Choroid plexus epithelial cell (primary cell): ENCODE results near the gene C19orf85.

Experiments
- DNase-seq: peaks from one replicate; pipeline ENCODE4 v3.0.0-alpha.2; 2010; ENCODE audit warnings: low read depth
- H3K4me3 ChIP-seq: 2 replicates; pipeline ENCODE4 v1.5.1; 2011; ENCODE audit warnings: low read depth, mild to moderate bottlenecking, control low read depth, low read length, moderate library complexity
- TF ChIP-seq, protein P1 (sequence below): conservative IDR thresholded peaks from 2 replicates; pipeline ENCODE4 v1.5.1; 2011; ENCODE audit warnings: low read depth, mild to moderate bottlenecking, control low read depth, inconsistent platforms, low read length, moderate library complexity

Gene C19orf85

DNA sequence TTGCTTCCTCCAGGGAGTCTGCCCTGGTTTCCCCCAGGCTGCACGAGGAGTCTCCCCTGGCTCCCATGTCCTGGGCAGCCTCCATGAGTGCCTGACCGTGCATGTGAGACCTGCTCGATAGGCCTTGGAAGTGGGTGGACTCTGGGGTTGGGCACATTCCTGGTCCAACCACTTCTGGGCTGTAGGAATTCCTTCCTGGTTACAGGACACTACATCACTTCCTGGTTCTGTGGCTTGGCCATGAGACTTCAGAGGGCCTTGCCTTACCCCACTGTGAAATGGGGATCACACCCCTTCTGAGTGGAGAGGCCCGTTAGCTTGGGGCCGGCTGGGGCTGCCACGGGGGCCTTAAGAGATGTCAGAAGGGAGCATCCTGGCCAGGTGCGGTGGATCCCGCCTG, 7.9 kb upstream of the C19orf85 start:
- TF ChIP-seq, protein P1, sequence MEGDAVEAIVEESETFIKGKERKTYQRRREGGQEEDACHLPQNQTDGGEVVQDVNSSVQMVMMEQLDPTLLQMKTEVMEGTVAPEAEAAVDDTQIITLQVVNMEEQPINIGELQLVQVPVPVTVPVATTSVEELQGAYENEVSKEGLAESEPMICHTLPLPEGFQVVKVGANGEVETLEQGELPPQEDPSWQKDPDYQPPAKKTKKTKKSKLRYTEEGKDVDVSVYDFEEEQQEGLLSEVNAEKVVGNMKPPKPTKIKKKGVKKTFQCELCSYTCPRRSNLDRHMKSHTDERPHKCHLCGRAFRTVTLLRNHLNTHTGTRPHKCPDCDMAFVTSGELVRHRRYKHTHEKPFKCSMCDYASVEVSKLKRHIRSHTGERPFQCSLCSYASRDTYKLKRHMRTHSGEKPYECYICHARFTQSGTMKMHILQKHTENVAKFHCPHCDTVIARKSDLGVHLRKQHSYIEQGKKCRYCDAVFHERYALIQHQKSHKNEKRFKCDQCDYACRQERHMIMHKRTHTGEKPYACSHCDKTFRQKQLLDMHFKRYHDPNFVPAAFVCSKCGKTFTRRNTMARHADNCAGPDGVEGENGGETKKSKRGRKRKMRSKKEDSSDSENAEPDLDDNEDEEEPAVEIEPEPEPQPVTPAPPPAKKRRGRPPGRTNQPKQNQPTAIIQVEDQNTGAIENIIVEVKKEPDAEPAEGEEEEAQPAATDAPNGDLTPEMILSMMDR = no peak
- peak; percentile 70 for DNase-seq
- H3K4me3 ChIP-seq = no peak overlapping the region

DNA sequence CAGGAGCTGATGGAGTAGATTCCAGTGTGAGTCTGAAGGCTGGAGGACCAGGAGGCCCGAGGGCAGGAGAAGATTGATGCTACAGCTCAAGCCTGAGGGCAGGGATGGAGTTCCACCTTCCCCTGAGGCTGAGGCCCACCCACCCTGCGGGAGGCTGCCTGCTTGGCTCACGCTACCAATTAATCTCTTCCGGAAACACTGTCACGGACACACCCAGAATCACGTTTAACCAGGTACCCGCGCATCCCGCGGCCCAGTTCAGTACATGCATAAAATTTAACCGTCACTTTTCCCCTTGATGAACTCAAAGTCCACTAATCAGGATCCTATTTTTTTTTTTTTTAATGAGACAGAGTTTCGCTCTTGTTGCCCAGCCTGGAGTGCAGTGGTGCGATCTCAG, 6.7 kb upstream of the C19orf85 start:
- TF ChIP-seq, protein P1 = no peak
- no peak for DNase-seq
- no peak overlapping the region for H3K4me3 ChIP-seq

DNA sequence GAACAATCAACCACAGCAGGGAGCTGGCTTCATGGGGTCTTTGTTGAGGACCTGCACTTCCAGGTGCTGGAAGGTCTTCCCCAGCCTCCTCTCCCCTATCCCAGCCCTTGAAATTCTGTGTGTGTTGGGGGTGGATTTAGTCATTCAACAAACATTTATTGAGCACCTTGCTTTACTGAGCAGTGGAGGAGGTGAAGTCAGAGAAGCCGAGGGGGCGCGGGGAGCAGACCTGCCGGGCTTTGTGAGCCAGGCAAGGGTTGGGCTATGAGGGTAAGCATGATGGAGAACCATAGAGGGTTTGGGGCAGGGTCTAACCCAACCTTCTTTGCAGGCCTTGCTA, 3.5 kb upstream of the C19orf85 start:
- TF ChIP-seq, protein P1 = no peak
- no peak overlapping the region for H3K4me3 ChIP-seq
- DNase-seq = no peak

DNA sequence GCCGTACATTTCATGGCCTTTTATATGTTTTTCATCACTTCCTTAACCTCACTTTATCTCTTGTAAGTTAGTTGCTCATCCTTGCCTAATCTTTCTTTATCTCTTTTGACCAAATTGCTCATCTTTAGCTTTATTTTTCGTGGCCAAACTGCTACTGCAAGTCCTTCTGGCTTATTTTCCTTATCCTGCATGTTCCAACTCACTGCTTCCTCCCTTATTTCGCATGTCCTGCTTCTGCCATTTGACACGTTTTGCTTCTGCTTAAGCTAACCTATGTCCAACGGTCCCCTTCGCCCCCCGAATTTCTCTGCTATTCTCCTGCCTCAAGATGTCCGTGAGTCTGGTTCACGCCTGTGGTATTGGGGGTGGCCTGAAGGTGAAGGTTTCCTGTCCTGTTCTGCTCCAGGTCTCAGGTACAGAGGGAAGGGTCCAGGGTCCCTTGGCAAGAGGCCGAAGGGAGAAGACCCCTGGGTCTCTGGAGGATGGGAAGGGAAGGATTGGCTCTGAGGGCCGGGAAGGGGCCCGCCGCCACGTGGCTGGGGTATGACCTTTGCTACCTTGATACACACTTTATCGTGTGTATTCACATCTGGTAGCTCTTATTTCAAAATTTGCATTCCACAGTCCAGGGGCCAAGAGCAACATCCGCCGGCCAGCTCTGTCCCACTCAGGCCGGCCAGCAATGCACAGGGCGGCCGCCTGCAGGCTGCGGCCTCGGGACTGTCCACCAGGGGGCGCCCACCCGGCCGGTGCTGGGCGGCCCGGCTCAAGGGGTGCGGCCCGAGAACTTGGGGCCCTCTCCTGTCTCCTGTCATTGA, 2.9 kb upstream of the C19orf85 start:
- TF ChIP-seq, protein P1 = peak; percentile 67
- peak; percentile 82 for DNase-seq
- no peak overlapping the region for H3K4me3 ChIP-seq

DNA sequence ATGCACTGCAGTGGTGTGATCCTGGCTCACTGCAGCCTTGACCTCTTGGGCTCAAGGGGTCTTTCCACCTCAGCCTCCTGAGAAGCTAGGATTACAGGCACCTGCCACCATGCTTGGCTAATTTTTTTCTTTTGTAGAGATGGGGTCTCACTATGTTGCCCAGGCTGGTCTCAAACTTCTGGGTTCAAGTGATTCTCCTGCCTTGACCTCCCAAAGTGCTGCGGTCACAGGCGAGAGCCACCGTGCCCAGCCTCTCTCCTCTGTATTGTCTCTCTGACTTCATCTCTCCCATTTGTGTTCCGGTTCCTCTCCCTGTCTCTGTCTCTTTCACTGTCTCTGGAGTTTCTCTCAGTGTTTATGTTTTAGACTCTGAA, 1.7 kb upstream of the C19orf85 start:
- TF ChIP-seq, protein P1 = no peak
- DNase-seq = no peak
- H3K4me3 ChIP-seq = no peak overlapping the region

DNA sequence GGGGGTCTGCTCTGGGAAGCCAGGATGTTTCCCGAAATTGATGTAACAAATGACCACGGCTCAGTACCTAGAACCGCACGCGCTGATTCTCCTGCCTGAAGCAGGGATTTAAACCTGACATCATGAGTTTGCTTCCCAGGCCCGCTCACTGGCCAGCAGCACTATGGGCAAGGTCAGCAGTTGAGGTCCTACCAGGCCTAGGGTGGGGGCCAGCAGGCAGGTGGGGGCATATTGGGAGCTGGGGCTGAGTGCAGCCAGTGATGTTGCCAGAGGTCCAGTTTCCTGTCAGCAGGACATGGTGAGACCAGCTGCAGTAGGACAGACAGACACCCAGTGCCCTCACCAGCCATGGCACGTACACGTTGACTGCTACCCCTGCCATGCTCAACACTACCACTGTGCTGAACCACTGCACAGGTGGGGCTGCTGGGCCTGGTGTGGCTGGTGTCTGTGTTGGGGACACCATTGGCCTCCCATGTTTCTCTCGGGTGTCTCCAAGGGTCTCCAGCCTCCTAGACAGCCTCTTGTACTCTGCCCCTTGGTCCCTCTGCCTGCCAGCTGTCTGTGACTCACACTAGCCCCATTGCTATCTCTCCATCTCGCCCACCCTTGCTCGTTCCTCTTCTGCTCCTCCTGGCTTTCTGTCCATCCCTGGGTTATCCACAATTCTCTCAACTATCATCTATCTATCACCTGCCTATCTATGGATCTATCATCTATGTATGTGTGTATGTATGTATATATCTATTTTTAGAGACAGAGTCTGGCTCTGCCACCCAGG, 1.1 kb upstream of the C19orf85 start:
- no peak overlapping the region for H3K4me3 ChIP-seq
- TF ChIP-seq, protein P1 = no peak
- DNase-seq = no peak
